ENCODE results near the gene PTPRK.

Gene PTPRK

GRCh38 chr6:128251445-128252340 lies 268.7 kb downstream of the PTPRK start:
- DNase-seq: no peak
- Histone ChIP-seq H3K36me3 (no peaks in the 10 kb centered on the region), H3K4me3 (ENCODE audit: low read depth, low read length) (no peak overlapping the region), H3K4me1 (no peaks in the 10 kb centered on the region; the same call in 1 of the 2 replicates), H3K27me3 (no peaks in the 10 kb centered on the region), H3K9me3 (no peaks in the 10 kb centered on the region)
- TF ChIP-seq, protein P1, sequence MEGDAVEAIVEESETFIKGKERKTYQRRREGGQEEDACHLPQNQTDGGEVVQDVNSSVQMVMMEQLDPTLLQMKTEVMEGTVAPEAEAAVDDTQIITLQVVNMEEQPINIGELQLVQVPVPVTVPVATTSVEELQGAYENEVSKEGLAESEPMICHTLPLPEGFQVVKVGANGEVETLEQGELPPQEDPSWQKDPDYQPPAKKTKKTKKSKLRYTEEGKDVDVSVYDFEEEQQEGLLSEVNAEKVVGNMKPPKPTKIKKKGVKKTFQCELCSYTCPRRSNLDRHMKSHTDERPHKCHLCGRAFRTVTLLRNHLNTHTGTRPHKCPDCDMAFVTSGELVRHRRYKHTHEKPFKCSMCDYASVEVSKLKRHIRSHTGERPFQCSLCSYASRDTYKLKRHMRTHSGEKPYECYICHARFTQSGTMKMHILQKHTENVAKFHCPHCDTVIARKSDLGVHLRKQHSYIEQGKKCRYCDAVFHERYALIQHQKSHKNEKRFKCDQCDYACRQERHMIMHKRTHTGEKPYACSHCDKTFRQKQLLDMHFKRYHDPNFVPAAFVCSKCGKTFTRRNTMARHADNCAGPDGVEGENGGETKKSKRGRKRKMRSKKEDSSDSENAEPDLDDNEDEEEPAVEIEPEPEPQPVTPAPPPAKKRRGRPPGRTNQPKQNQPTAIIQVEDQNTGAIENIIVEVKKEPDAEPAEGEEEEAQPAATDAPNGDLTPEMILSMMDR (IDR thresholded peaks at IDR 0.05; ENCODE audit: low read depth, low read length): no peak

DNA sequence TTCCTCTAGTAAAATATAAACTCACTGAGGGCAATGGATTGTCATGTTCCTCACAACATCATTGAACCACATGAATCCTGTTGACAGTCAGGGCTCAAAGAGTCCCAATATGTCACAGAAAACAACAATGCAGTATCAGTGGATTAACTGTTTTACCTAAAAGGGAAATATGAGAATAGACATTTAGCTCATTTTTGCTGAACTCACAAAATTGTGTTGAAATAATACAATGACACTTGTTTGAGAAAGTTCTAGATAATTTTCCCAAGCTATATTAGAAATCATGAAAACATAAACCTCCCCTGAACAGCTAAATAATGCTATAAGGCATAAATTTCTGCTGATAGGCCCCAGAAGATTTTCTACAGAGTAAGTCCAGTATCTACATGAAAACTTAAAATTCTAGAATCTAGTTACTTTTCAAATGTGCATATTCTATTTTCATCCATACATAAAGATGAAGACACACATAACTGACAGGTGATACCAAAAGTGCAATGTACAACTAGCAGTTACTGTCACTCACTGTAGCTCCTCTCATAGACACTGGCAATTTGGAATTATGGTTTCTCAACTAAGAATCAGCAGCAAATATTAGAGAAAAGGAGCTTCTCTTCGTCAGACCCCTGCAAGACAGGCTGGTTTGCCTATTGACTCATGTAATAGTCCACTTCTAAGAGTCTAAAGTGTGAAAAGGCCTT lies 269.9 kb downstream of the PTPRK start:
- TF ChIP-seq, protein P1 (IDR thresholded peaks at IDR 0.05; ENCODE audit: low read depth, low read length): no peak
- no peak for DNase-seq
- Histone ChIP-seq H3K9me3 (no peaks in the 10 kb centered on the region), H3K27me3 (no peaks in the 10 kb centered on the region), H3K4me3 (ENCODE audit: low read depth, low read length) (no peak overlapping the region), H3K4me1 (no peaks in the 10 kb centered on the region; the same call in 1 of the 2 replicates), H3K36me3 (no peaks in the 10 kb centered on the region)

DNA sequence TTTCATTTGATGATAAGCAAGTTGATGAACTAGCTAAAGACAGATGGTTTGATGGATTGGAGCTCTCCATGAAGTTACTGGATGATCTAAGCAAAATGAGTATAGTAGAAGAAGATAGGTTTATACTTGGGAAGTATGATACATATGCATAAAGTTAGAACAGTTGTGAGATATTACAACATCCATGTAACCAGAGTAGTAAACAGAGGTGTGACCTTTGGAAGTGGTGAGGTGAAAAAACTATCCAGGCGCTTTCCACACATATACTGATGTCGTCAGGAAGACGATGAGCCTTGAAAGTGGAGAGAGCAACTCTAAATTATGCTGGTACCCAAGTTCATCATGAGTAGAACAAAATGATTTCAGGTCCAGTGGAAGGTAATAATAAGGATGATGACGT lies 271.0 kb downstream of the PTPRK start:
- H3K36me3 ChIP-seq: no peaks in the 10 kb centered on the region
- no peak for DNase-seq
- no peak overlapping the region for H3K4me3 ChIP-seq (ENCODE audit: low read depth, low read length)
- no peaks in the 10 kb centered on the region for H3K9me3 ChIP-seq
- TF ChIP-seq, protein P1 (IDR thresholded peaks at IDR 0.05; ENCODE audit: low read depth, low read length): no peak
- H3K4me1 ChIP-seq: peaks cover 2% of the 10 kb centered on the region; the same call in 1 of the 2 replicates
- no peaks in the 10 kb centered on the region for H3K27me3 ChIP-seq

- Histone ChIP-seq H3K9me3 (no peaks in the 10 kb centered on the region), H3K36me3 (no peaks in the 10 kb centered on the region), H3K27me3 (no peaks in the 10 kb centered on the region), H3K4me1 (peaks cover 3% of the 10 kb centered on the region; the same call in 1 of the 2 replicates), H3K4me3 (ENCODE audit: low read depth, low read length) (no peak overlapping the region)
- no peak for DNase-seq
- TF ChIP-seq, protein P1 (IDR thresholded peaks at IDR 0.05; ENCODE audit: low read depth, low read length): no peak
Measured at GRCh38 chr6:128246472-128247260, 273.7 kb downstream of the PTPRK start.

DNA sequence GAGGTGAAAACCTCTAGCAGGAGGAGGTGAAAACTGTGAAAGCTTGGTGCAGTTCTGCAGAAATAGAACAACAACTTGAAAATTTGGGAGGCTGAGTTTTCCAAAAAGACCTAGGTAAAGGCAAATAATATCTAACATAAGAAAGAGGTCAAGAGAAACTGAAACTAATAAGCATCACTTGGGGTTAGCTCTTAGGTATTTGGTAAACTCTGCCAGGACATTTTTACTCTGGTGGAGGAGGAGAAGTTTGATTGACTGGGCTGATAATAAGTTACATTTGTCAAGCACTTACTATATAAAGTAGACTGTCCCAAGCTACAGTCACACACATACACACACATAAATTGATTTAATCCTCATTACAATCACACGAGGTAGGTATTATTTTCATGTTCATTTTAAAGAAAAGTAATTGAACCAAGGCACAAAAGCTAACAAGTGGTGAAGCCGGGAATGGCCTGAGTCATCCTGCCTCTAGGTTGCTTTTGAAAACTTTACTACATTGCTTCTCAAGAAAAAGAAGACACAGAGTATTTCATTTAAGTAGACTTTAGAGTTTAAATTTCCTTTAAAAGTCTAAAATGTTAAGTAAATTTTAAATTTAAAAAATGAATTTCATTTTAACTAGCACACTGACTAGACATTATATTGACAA lies 275.5 kb downstream of the PTPRK start:
- Histone ChIP-seq H3K4me3 (ENCODE audit: low read depth, low read length) (no peak overlapping the region), H3K27me3 (no peaks in the 10 kb centered on the region), H3K4me1 (peaks cover 3% of the 10 kb centered on the region; the same call in 1 of the 2 replicates), H3K9me3 (no peaks in the 10 kb centered on the region), H3K36me3 (no peaks in the 10 kb centered on the region)
- no peak for DNase-seq
- TF ChIP-seq, protein P1 (IDR thresholded peaks at IDR 0.05; ENCODE audit: low read depth, low read length): no peak

Data from BE2C (cell line).